NCI-H748 (cell line): ENCODE results near the gene KCNMB2.

Experiments used
- DNase-seq: peaks from one replicate; lab custom pipeline; 2025; ENCODE audit not compliant: unreplicated experiment; lab: John Stamatoyannopoulos, UW

The KCNMB2 gene

DNA sequence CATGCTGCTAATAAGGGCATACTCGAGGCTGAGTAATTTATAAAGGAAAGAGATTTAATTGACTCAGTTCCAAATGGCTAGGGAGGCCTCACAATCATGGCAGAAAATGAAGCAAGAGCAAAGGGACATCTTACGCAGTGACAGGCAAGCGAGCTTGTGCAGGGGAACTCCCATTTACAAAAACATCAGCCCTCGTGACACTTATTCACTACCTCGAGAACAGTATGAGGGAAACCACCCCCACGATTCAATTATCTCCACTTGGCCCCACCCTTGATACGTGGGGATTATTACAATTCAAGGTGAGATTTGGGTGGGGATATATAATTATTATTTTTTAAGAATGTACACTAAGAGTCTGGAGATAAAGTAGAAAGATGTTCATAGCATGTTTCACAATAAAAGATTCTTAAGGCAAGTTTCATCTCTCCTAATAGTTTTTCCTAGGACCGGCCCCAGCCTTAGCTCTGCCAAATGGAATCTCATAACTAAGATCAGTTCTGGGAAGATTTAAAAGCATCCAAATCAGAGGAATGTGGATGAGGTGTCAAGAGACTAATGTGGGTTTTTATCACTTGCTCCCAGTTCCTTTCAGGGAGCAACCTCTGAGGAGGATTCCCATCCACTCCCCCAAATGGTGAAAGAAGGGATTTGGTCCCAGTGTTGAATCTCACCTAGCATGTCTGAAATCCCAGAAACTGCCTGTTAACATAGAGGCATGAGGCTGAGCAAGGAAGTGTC is 314.4 kb downstream of the KCNMB2 start:
- no peak for DNase-seq

DNA sequence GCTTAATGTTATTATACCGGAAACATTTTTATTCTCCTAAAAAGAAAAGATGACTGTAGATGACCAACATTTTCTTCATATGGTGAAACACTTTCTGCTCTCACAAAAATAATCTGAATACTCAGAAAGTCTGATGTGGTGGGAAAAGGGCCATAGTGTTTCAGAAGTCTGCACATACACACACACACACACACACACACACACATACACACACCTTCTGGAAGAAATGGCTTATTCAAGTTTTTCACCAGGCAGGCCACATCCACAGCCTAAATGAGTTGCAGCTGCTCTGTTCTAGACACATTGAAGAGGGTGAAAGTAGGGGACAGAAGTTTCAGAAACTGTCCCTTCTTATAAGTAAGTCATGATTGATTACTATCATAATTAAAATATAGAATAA is 315.3 kb downstream of the KCNMB2 start:
- DNase-seq, result no peak

DNA sequence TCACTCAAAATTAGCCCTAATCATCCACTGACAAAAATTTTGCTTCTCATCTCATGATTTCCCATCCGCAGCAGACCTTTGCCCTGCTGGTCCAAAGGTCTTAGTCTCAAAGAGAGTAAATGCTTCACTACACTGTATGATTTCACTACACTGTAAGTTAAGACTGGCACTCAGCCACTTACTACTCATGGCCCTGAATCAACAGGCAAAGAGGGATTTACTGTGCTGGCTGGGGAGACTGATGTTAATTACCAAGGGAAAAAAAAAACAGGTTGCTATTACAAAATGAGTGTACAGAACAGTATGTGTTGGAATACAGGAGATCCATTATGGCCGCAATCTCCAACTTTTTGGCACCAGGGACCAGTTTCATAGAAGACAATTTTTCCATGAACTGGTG is 320.6 kb downstream of the KCNMB2 start:
- DNase-seq, result no peak

DNA sequence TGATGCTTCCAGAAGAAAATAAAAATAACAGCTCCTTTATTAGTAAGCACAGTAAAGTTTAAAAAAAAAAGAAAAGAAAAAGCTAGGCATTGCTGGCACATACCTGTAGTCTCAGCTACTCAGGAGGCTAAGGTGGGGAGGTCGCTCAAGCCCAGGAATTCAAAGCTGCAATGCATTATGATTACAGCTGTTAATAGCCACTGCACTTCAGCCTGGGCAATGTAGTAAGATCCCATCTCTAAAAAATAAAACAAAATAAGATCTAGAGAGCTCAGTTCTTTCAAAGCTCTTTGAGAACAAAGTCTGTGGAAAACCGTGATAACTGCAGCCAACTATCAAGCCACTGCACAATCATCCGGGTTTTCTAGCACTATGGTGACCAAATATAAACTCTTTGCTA is 323.1 kb downstream of the KCNMB2 start:
- no peak for DNase-seq

DNA sequence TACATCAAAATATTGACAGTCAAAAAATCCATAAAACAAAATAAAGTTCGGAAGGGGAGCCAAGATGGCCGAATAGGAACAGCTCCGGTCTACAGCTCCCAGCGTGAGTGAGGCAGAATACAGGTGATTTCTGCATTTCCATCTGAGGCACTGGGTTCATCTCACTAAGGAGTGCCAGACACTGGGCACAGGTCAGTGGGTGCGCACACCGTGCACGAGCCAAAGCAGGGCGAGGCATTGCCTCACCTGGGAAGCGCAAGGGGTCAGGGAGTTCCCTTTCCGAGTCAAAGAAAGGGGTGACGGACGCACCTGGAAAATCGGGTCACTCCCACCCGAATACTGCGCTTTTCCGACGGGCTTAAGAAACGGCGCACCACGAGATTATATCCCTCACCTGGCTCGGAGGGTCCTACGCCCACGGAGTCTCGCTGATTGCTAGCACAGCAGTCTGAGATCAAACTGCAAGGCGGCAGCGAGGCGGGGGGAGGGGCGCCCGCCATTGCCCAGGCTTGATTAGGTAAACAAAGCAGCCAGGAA is 323.7 kb downstream of the KCNMB2 start:
- peak; percentile 75 for DNase-seq

DNA sequence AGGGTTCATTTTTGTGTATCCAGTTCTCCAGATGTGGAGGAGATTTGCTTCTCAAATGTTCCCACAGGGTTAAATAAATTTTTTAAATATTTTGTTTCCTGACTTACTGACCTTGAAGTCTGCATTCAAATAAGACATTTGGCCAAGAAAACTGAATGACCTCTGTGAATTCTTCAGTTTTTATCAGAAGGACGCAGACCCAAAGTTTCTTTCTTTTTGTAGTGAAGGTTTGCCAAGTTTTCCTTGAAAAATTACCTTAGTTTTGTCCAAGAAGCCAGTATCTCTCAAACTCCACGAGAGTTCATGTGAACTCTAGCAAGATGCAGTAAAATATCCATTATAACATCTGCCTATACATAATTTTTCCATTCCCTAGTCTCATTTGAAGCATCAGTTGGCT is 332.4 kb downstream of the KCNMB2 start:
- no peak for DNase-seq

DNA sequence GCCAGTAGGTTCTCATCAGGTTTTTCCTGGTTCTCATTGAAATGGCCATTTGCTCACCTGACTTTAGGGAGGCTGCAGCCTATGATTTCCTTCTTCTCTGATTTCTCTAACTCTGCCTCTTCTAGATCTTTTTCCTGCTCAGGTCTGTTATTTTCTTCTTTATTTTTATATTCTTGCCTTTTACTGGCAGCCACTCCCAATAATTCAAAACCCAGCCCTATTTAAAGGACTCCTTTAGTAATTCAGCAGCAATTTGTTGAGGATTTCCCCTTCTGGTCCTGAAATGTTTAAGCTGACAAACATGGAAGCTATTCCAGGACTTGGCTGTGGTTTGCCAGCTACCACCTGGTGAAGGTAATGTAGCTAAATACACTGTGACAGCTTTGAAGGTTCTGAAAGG is 333.8 kb downstream of the KCNMB2 start:
- DNase-seq, result no peak

DNA sequence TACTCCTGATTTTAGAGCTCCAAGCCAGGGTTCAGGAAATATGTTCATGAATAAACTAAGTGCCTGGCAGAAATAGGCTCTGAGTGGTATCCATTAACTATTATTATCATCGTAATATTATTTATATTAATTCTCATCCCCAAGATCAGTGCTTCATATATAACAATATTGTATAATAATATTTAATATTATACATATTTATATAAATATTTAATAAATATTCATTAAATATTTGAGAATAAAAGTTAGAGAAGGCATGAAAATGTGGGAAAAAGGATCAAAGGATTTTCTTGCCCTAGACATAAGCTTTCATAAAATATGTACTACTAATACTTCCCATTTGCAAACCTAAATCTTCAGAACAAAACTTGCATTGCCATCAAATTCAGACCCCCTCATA is 338.9 kb downstream of the KCNMB2 start:
- DNase-seq, result no peak

DNA sequence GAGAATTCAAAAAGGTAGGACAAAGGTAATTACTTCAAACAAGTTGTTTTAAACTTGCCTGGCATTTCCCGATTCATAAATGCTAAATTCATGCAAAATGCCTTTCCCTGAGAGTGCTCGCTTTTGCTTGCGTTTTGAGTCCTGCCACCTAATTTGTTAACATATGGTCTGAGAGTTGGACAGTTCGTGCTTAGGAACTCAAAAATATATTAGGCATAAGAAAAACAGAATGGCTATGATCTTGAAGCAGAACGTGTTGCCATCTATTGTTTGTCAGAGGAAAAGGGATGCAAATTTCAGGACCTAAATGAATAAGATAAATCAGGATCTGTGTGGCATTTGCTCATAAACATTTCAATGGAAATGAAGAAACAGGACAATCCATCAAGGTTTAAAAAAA is 339.6 kb downstream of the KCNMB2 start:
- no peak for DNase-seq

DNA sequence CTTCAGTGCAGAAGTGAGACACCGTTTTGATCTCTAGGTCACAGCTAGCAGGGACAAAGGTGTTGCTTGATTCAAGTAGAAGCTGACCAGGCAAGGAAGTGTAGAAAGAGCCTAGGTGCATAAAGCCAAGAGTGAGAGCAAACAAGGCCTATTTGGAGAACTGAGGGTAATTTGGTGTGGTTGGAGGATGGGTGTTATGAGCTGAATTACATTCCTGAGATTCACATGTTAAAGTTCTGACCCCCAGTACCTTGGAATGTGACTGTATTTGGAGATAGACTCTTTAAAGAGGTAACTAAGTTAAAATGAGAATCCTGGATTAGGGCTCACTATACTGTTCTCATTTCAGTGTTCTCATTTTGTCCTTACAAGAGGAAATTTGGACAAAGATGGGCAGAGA is 344.0 kb downstream of the KCNMB2 start:
- DNase-seq, result no peak
